ENCODE measurements around the gene PUSL1. TPM values are rescaled to one million over a fixed set of nuclear protein-coding genes. Genes with fewer than 3 reads are reported as not detected.

PUSL1 gene
- total RNA-seq, 1 donor from 2014 or later: 10.4 TPM

- intact Hi-C loops (cut with micrococcal nuclease): no loop called here
- Histone ChIP-seq H3K36me3 (peaks cover 65% of the 10 kb centered on the region), H3K4me3 (no peak overlapping the region), H3K9me3 (replicated peaks) (no peaks in the 10 kb centered on the region), H3K4me1 (peaks cover 46% of the 10 kb centered on the region), H3K27ac (replicated peaks) (no peak overlapping the region), H3K27me3 (ENCODE audit: low read depth) (no peaks in the 10 kb centered on the region)
- no peak for DNase-seq
- no peak for TF ChIP-seq CTCF (IDR thresholded peaks at IDR 0.05; ENCODE audit: borderline replicate concordance)
Observed at GRCh38 chr1:1268284-1268682, 40.1 kb upstream of the PUSL1 start.

DNA sequence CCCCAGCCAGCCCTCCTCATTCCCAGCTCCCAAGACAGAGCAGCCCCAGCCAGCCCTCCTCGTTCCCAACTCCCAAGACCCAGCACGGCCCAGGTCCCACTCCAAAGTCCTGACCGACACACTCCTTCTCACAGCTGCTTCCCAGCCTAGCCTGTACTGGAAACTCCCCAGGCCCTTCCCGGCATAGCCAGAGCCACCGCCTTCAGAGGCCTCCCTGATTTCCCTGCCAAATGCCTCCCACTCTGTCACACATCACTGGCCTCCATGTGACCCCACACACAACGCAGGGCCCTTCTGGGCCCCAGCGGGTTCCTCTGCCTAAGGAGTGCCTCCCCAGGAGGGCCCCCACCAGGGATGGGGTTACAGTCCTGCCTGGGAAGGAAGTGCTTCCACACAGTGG lies 37.6 kb upstream of the PUSL1 start:
- Histone ChIP-seq H3K4me1 (peaks cover 57% of the 10 kb centered on the region), H3K27me3 (ENCODE audit: low read depth) (no peaks in the 10 kb centered on the region), H3K9me3 (replicated peaks) (no peaks in the 10 kb centered on the region), H3K36me3 (peaks cover 43% of the 10 kb centered on the region), H3K4me3 (peak overlapping the region; percentile 98), H3K27ac (replicated peaks) (no peak overlapping the region)
- TF ChIP-seq CTCF (IDR thresholded peaks at IDR 0.05; ENCODE audit: borderline replicate concordance): no peak
- DNase-seq: no peak
- intact Hi-C loops (cut with micrococcal nuclease): no loop called here

GRCh38 chr1:1272341-1273208 lies 35.8 kb upstream of the PUSL1 start:
- H3K36me3 ChIP-seq: peaks cover 26% of the 10 kb centered on the region
- peak overlapping the region; percentile 98 for H3K4me3 ChIP-seq
- H3K9me3 ChIP-seq (replicated peaks): no peaks in the 10 kb centered on the region
- no peak for TF ChIP-seq CTCF (IDR thresholded peaks at IDR 0.05; ENCODE audit: borderline replicate concordance)
- peak overlapping the region; percentile 94 for H3K27ac ChIP-seq (replicated peaks)
- H3K27me3 ChIP-seq (ENCODE audit: low read depth): no peaks in the 10 kb centered on the region
- peaks cover 57% of the 10 kb centered on the region for H3K4me1 ChIP-seq
- intact Hi-C loops (cut with micrococcal nuclease): no loop called here
- DNase-seq: no peak

GRCh38 chr1:1273209-1273511 lies 35.2 kb upstream of the PUSL1 start:
- no peak for DNase-seq
- H3K36me3 ChIP-seq: peaks cover 22% of the 10 kb centered on the region

GRCh38 chr1:1273512-1274298 lies 34.7 kb upstream of the PUSL1 start, which contains the start of gene UBE2J2:
TSS of gene UBE2J2 (minus strand) at chr1:1273854. CDS start at chr1:1267992, 5,862 bp downstream.
- no peaks in the 10 kb centered on the region for H3K9me3 ChIP-seq (replicated peaks)
- peaks cover 16% of the 10 kb centered on the region for H3K36me3 ChIP-seq
- H3K27ac ChIP-seq (replicated peaks): peak within 1 kb of the TSS; percentile 94
- no peaks in the 10 kb centered on the region for H3K27me3 ChIP-seq (ENCODE audit: low read depth)
- peaks cover 57% of the 10 kb centered on the region for H3K4me1 ChIP-seq
- intact Hi-C loops (cut with micrococcal nuclease): no loop called here
- peak; percentile 0 for TF ChIP-seq CTCF (IDR thresholded peaks at IDR 0.05; ENCODE audit: borderline replicate concordance)
- peak; percentile 96 for DNase-seq
- peak within 1 kb of the TSS; percentile 98 for H3K4me3 ChIP-seq

More at GRCh38 chr1:1273209-1273511, 35.2 kb upstream of the PUSL1 start:
- intact Hi-C loops (cut with micrococcal nuclease): no loop called here
- TF ChIP-seq CTCF (IDR thresholded peaks at IDR 0.05; ENCODE audit: borderline replicate concordance): no peak
- Histone ChIP-seq H3K27me3 (ENCODE audit: low read depth) (no peaks in the 10 kb centered on the region), H3K9me3 (replicated peaks) (no peaks in the 10 kb centered on the region), H3K27ac (replicated peaks) (peak overlapping the region; percentile 94), H3K4me3 (peak overlapping the region; percentile 98), H3K4me1 (peaks cover 57% of the 10 kb centered on the region)

All from left ventricle myocardium inferior (tissue), 1 donor.